Thyroid gland (tissue), 4 donors: ENCODE results near the gene ING5. TPM values are rescaled to one million over a fixed set of nuclear protein-coding genes. Genes with fewer than 3 reads are reported as not detected.

Experiments
- DNase-seq, 2 donors: peaks; one replicate each; pipeline ENCODE4 v3.0.0-alpha.2; 2019
- H3K27ac ChIP-seq, 3 donors: fragments of 200-600 bp; sonication (generic); 1 replicate in 2 of 3; 2 replicates in 1 of 3; pipeline ENCODE4 v1.5.1; 2016 to 2019; ENCODE audit warnings: mild to moderate bottlenecking in 1 of 3, moderate library complexity in 1 of 3
- H3K27me3 ChIP-seq: fragments of 200-600 bp; sonication (generic); one replicate; pipeline ENCODE4 v1.5.1; 2019
- H3K36me3 ChIP-seq, 2 donors: fragments of 200-600 bp; sonication (generic); one replicate each; pipeline ENCODE4 v1.5.1; 2016 to 2019
- H3K4me1 ChIP-seq, 2 donors: fragments of 200-600 bp; sonication (generic); one replicate each; pipeline ENCODE4 v1.5.1; 2017 to 2019
- H3K4me3 ChIP-seq, 3 donors: fragments of 200-600 bp; sonication (generic); replicated peaks in 1 of 3; 1 replicate in 2 of 3; 2 replicates in 1 of 3; pipeline ENCODE4 v1.5.1; 2016; ENCODE audit warnings: mild to moderate bottlenecking in 1 of 3
- H3K9me3 ChIP-seq: fragments of 200-600 bp; sonication (generic); one replicate; pipeline ENCODE4 v1.5.1; 2017
- CTCF ChIP-seq, 6 experiments: fragments of 200-600 bp in 3 of 6; fragments of 450-650 bp in 3 of 6; sonication (generic) in 3 of 6; IDR thresholded peaks; one replicate each; pipeline ENCODE4 v1.5.1; 2016 to 2019; ENCODE audit warnings: antibody characterized with exemption in 6 of 6, mild to moderate bottlenecking in 2 of 6, inconsistent platforms in 1 of 6, moderate library complexity in 1 of 6
- POLR2A ChIP-seq, 2 donors: fragments of 450-650 bp; IDR thresholded peaks; one replicate each; pipeline ENCODE4 v1.6.1; 2017; ENCODE audit warnings: antibody characterized with exemption in 2 of 2, mild to moderate bottlenecking in 2 of 2, moderate library complexity in 1 of 2
- WGBS, 2 donors: methylation state at CpG; one replicate each; pipeline ENCODE4 v1.1.5; 2017; 5-methylcytosine and 5-hydroxymethylcytosine counted together
- intact Hi-C: fragments of 100-400 bp; cut with DNase I; formaldehyde crosslinking; loops from one replicate; pipeline ENCODE4 v1.15.1; 2023
- total RNA-seq, 4 donors: library from RNA; depleted of rRNA; stranded (reverse); fragments of >200 nt; gene quantifications; one replicate each; pipeline ENCODE4 v1.2.3, GENCODE V29; 2016

Gene ING5
- total RNA-seq, 4 donors from 2014 or later: 42.2 to 76.3 (median 59.9) TPM

- 92% methylated on average over 17 to 18 of the region's 18 CpGs for WGBS, 2 donors
- peaks cover 28 to 49% of the 10 kb centered on the region in 2 donors for H3K36me3 ChIP-seq
- no peak overlapping the region for H3K4me3 ChIP-seq
- no peak for TF ChIP-seq CTCF (IDR thresholded peaks at IDR 0.05)
- no peak for TF ChIP-seq POLR2A (IDR thresholded peaks at IDR 0.05)
- no peaks in the 10 kb centered on the region for H3K4me1 ChIP-seq
- no peak overlapping the region for H3K27ac ChIP-seq
- no peaks in the 10 kb centered on the region for H3K9me3 ChIP-seq
- H3K27me3 ChIP-seq: no peaks in the 10 kb centered on the region
- intact Hi-C loops: no loop called here
- no peak for DNase-seq
Observed at GRCh38 chr2:241673189-241673663, 28.6 kb upstream of the ING5 start.

- intact Hi-C loops: no loop called here
- 82 to 91% methylated on average over 15 to 16 of the region's 21 CpGs for WGBS, 2 donors
- Histone ChIP-seq H3K27ac (no peak overlapping the region), H3K36me3 (peaks cover 19 to 42% of the 10 kb centered on the region in 2 donors), H3K4me1 (no peaks in the 10 kb centered on the region), H3K27me3 (no peaks in the 10 kb centered on the region), H3K9me3 (no peaks in the 10 kb centered on the region), H3K4me3 (no peak overlapping the region)
- TF ChIP-seq CTCF (IDR thresholded peaks at IDR 0.05) (no peak), POLR2A (IDR thresholded peaks at IDR 0.05) (no peak)
- no peak for DNase-seq
Observed at GRCh38 chr2:241673797-241674725, 27.8 kb upstream of the ING5 start.

GRCh38 chr2:241675885-241676284, 26.0 kb upstream of the ING5 start:
- Histone ChIP-seq H3K36me3 (peaks cover 9 to 31% of the 10 kb centered on the region in 2 donors), H3K4me3 (no peak overlapping the region), H3K9me3 (no peaks in the 10 kb centered on the region), H3K27me3 (no peaks in the 10 kb centered on the region), H3K27ac (no peak overlapping the region), H3K4me1 (no peaks in the 10 kb centered on the region)
- 85 to 86% methylated on average over 4 to 8 of the region's 17 CpGs for WGBS, 2 donors
- intact Hi-C loops: no loop called here
- no peak for DNase-seq
- TF ChIP-seq POLR2A (IDR thresholded peaks at IDR 0.05) (no peak), CTCF (IDR thresholded peaks at IDR 0.05) (no peak)

GRCh38 chr2:241676665-241677064, 25.2 kb upstream of the ING5 start:
- Histone ChIP-seq H3K4me1 (no peaks in the 10 kb centered on the region), H3K27ac (no peak overlapping the region), H3K4me3 (no peak overlapping the region), H3K9me3 (no peaks in the 10 kb centered on the region), H3K27me3 (no peaks in the 10 kb centered on the region), H3K36me3 (peaks cover 6 to 23% of the 10 kb centered on the region in 2 donors)
- intact Hi-C loops: no loop called here
- no peak for TF ChIP-seq POLR2A (IDR thresholded peaks at IDR 0.05)
- TF ChIP-seq CTCF (IDR thresholded peaks at IDR 0.05): no peak
- WGBS, 2 donors: 95 to 96% methylated on average over 14 to 15 of the region's 17 CpGs
- DNase-seq: no peak

GRCh38 chr2:241677392-241677791, 24.4 kb upstream of the ING5 start:
- no peaks in the 10 kb centered on the region for H3K4me1 ChIP-seq
- H3K27ac ChIP-seq: no peak overlapping the region
- H3K9me3 ChIP-seq: no peaks in the 10 kb centered on the region
- H3K36me3 ChIP-seq: peaks cover 2 to 16% of the 10 kb centered on the region in 2 donors
- WGBS, 2 donors: 94 to 96% methylated on average over 24 of the region's 24 CpGs
- no peaks in the 10 kb centered on the region for H3K27me3 ChIP-seq
- no peak overlapping the region for H3K4me3 ChIP-seq
- TF ChIP-seq POLR2A (IDR thresholded peaks at IDR 0.05) (no peak), CTCF (IDR thresholded peaks at IDR 0.05) (no peak)
- intact Hi-C loops: no loop called here
- DNase-seq: no peak
